ENCODE data around the gene RAB3D.

- no peak for TF ChIP-seq CTCF (conservative IDR thresholded peaks at IDR 0.05 in 1 of 2, IDR thresholded peaks at IDR 0.05 in 1 of 2; ENCODE audit: low read depth in 1 of 2, low read length in 2 of 2)
- no peak for TF ChIP-seq EZH2 (IDR thresholded peaks at IDR 0.05; ENCODE audit: low read length, missing control alignments)
These were observed 65.5 kb downstream of the RAB3D start for GRCh38 chr19:11273989-11274388.
